MM.1S (cell line): ENCODE results near the gene CACNA1C.

Source experiments
- CTCF ChIP-seq: fragments of 300-600 bp; sonication (generic); IDR thresholded peaks from 2 replicates; pipeline ENCODE4 v1.5.1; 2016; ENCODE audit warnings: antibody characterized with exemption, low read length, mixed read lengths
- EZH2 ChIP-seq: fragments of 300-600 bp; sonication (generic); optimal IDR thresholded peaks from 2 replicates; pipeline ENCODE3; 2017; ENCODE audit warnings: low read depth, mild to moderate bottlenecking, antibody characterized with exemption, low read length, mixed read lengths
- EZH2phosphoT487 ChIP-seq: fragments of 300-600 bp; sonication (generic); IDR thresholded peaks from 2 replicates; pipeline ENCODE4 v1.6.1; 2018; ENCODE audit warnings: antibody characterized with exemption, low read length

DNA sequence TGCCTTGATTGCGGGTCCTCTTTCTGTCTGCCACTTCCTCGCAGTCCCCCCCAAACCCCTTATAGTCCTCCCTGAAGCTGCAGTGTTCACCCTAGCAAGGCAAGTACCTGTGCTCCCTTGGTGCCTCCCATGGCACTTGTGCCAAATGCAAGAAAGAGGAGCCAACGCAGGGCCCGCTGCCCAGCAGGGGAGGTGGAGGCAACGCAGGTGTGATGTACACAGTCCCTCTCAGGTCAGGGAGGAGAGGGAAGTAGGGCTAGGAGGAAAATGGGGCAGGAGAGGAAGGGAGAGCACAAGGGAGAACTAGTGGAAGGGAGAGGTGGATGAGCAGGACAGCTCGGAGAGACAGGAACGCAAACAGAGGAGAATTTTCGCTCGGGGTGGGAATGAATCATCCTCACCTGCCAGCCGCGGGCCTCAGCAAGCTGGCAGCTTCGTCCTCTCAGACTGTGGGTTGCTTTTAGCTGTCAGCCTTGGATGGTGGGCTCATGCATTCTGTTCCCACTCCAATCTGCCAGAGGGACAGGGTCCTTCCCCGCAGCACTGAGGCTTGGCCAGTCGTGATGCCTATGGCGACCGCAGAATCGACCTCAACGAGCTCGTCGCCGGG is 357.0 kb downstream of the CACNA1C start:
- no peak for TF ChIP-seq CTCF
- no peak for TF ChIP-seq EZH2phosphoT487
- TF ChIP-seq EZH2, result no peak
